ENCODE results near the gene OTOG.

OTOG gene

GRCh38 chr11:17519061-17519885 lies 27.8 kb upstream of the OTOG start:
- Histone ChIP-seq H3K4me3 (ENCODE audit: low read depth in 1 of 2, low read length in 2 of 2) (no peak overlapping the region), H3K9me3 (ENCODE audit: control insufficient read depth in 1 of 2, low read length in 2 of 2) (no peaks in the 10 kb centered on the region), H3K36me3 (ENCODE audit: control insufficient read depth in 1 of 2, insufficient read depth in 2 of 2, low read length in 2 of 2) (peaks cover 0 to 6% of the 10 kb centered on the region in 2 donors), H3K27me3 (ENCODE audit: low read depth, low read length) (no peaks in the 10 kb centered on the region), H3K4me1 (ENCODE audit: control insufficient read depth in 1 of 2, insufficient read depth in 2 of 2, low read length in 2 of 2) (no peaks in the 10 kb centered on the region), H3K27ac (ENCODE audit: low read length) (no peak overlapping the region)

- H3K9me3 ChIP-seq (ENCODE audit: control insufficient read depth in 1 of 2, low read length in 2 of 2), result no peaks in the 10 kb centered on the region
- no peak overlapping the region for H3K4me3 ChIP-seq (ENCODE audit: low read depth in 1 of 2, low read length in 2 of 2)
- H3K36me3 ChIP-seq (ENCODE audit: control insufficient read depth in 1 of 2, insufficient read depth in 2 of 2, low read length in 2 of 2), result peaks cover 0 to 6% of the 10 kb centered on the region in 2 donors
- no peaks in the 10 kb centered on the region for H3K4me1 ChIP-seq (ENCODE audit: control insufficient read depth in 1 of 2, insufficient read depth in 2 of 2, low read length in 2 of 2)
- H3K27ac ChIP-seq (ENCODE audit: low read length), result no peak overlapping the region
- H3K27me3 ChIP-seq (ENCODE audit: low read depth, low read length), result no peaks in the 10 kb centered on the region
Observed at GRCh38 chr11:17521106-17521900, 25.8 kb upstream of the OTOG start.

GRCh38 chr11:17522655-17523054 lies 24.4 kb upstream of the OTOG start:
- H3K9me3 ChIP-seq (ENCODE audit: control insufficient read depth in 1 of 2, low read length in 2 of 2), result no peaks in the 10 kb centered on the region
- H3K4me3 ChIP-seq (ENCODE audit: low read depth in 1 of 2, low read length in 2 of 2), result no peak overlapping the region
- no peak overlapping the region for H3K27ac ChIP-seq (ENCODE audit: low read length)
- H3K27me3 ChIP-seq (ENCODE audit: low read depth, low read length), result no peaks in the 10 kb centered on the region
- H3K36me3 ChIP-seq (ENCODE audit: control insufficient read depth in 1 of 2, insufficient read depth in 2 of 2, low read length in 2 of 2), result peaks cover 0 to 6% of the 10 kb centered on the region in 2 donors
- no peaks in the 10 kb centered on the region for H3K4me1 ChIP-seq (ENCODE audit: control insufficient read depth in 1 of 2, insufficient read depth in 2 of 2, low read length in 2 of 2)

- H3K36me3 ChIP-seq (ENCODE audit: control insufficient read depth in 1 of 2, insufficient read depth in 2 of 2, low read length in 2 of 2), result peaks cover 0 to 6% of the 10 kb centered on the region in 2 donors
- no peaks in the 10 kb centered on the region for H3K27me3 ChIP-seq (ENCODE audit: low read depth, low read length)
- no peaks in the 10 kb centered on the region for H3K9me3 ChIP-seq (ENCODE audit: control insufficient read depth in 1 of 2, low read length in 2 of 2)
- H3K4me3 ChIP-seq (ENCODE audit: low read depth in 1 of 2, low read length in 2 of 2), result no peak overlapping the region
- H3K27ac ChIP-seq (ENCODE audit: low read length), result no peak overlapping the region
- H3K4me1 ChIP-seq (ENCODE audit: control insufficient read depth in 1 of 2, insufficient read depth in 2 of 2, low read length in 2 of 2), result no peaks in the 10 kb centered on the region
Observed at GRCh38 chr11:17524221-17524620, 22.8 kb upstream of the OTOG start.

GRCh38 chr11:17525570-17525969 lies 21.5 kb upstream of the OTOG start:
- Histone ChIP-seq H3K36me3 (ENCODE audit: control insufficient read depth in 1 of 2, insufficient read depth in 2 of 2, low read length in 2 of 2) (peaks cover 0 to 6% of the 10 kb centered on the region in 2 donors), H3K27me3 (ENCODE audit: low read depth, low read length) (no peaks in the 10 kb centered on the region), H3K4me3 (ENCODE audit: low read depth in 1 of 2, low read length in 2 of 2) (no peak overlapping the region), H3K4me1 (ENCODE audit: control insufficient read depth in 1 of 2, insufficient read depth in 2 of 2, low read length in 2 of 2) (no peaks in the 10 kb centered on the region), H3K27ac (ENCODE audit: low read length) (no peak overlapping the region), H3K9me3 (ENCODE audit: control insufficient read depth in 1 of 2, low read length in 2 of 2) (no peaks in the 10 kb centered on the region)

GRCh38 chr11:17526326-17526725 lies 20.7 kb upstream of the OTOG start:
- Histone ChIP-seq H3K27ac (ENCODE audit: low read length) (no peak overlapping the region), H3K36me3 (ENCODE audit: control insufficient read depth in 1 of 2, insufficient read depth in 2 of 2, low read length in 2 of 2) (no peaks in the 10 kb centered on the region), H3K4me1 (ENCODE audit: control insufficient read depth in 1 of 2, insufficient read depth in 2 of 2, low read length in 2 of 2) (no peaks in the 10 kb centered on the region), H3K4me3 (ENCODE audit: low read depth in 1 of 2, low read length in 2 of 2) (no peak overlapping the region), H3K27me3 (ENCODE audit: low read depth, low read length) (no peaks in the 10 kb centered on the region), H3K9me3 (ENCODE audit: control insufficient read depth in 1 of 2, low read length in 2 of 2) (no peaks in the 10 kb centered on the region)

GRCh38 chr11:17526931-17527627 lies 20.0 kb upstream of the OTOG start:
- Histone ChIP-seq H3K36me3 (ENCODE audit: control insufficient read depth in 1 of 2, insufficient read depth in 2 of 2, low read length in 2 of 2) (no peaks in the 10 kb centered on the region), H3K4me1 (ENCODE audit: control insufficient read depth in 1 of 2, insufficient read depth in 2 of 2, low read length in 2 of 2) (no peaks in the 10 kb centered on the region), H3K27me3 (ENCODE audit: low read depth, low read length) (no peaks in the 10 kb centered on the region), H3K27ac (ENCODE audit: low read length) (no peak overlapping the region), H3K9me3 (ENCODE audit: control insufficient read depth in 1 of 2, low read length in 2 of 2) (no peaks in the 10 kb centered on the region), H3K4me3 (ENCODE audit: low read depth in 1 of 2, low read length in 2 of 2) (no peak overlapping the region)

- Histone ChIP-seq H3K27ac (ENCODE audit: low read length) (no peak overlapping the region), H3K4me1 (ENCODE audit: control insufficient read depth in 1 of 2, insufficient read depth in 2 of 2, low read length in 2 of 2) (no peaks in the 10 kb centered on the region), H3K27me3 (ENCODE audit: low read depth, low read length) (no peaks in the 10 kb centered on the region), H3K36me3 (ENCODE audit: control insufficient read depth in 1 of 2, insufficient read depth in 2 of 2, low read length in 2 of 2) (no peaks in the 10 kb centered on the region), H3K4me3 (ENCODE audit: low read depth in 1 of 2, low read length in 2 of 2) (no peak overlapping the region), H3K9me3 (ENCODE audit: control insufficient read depth in 1 of 2, low read length in 2 of 2) (no peaks in the 10 kb centered on the region)
Observed at GRCh38 chr11:17527628-17527995, 19.4 kb upstream of the OTOG start.

GRCh38 chr11:17528181-17528691 lies 18.8 kb upstream of the OTOG start:
- Histone ChIP-seq H3K36me3 (ENCODE audit: control insufficient read depth in 1 of 2, insufficient read depth in 2 of 2, low read length in 2 of 2) (no peaks in the 10 kb centered on the region), H3K4me3 (ENCODE audit: low read depth in 1 of 2, low read length in 2 of 2) (no peak overlapping the region), H3K9me3 (ENCODE audit: control insufficient read depth in 1 of 2, low read length in 2 of 2) (no peaks in the 10 kb centered on the region), H3K4me1 (ENCODE audit: control insufficient read depth in 1 of 2, insufficient read depth in 2 of 2, low read length in 2 of 2) (no peaks in the 10 kb centered on the region), H3K27ac (ENCODE audit: low read length) (no peak overlapping the region), H3K27me3 (ENCODE audit: low read depth, low read length) (no peaks in the 10 kb centered on the region)

GRCh38 chr11:17528906-17529843 lies 17.9 kb upstream of the OTOG start:
- H3K9me3 ChIP-seq (ENCODE audit: control insufficient read depth in 1 of 2, low read length in 2 of 2), result no peaks in the 10 kb centered on the region
- no peaks in the 10 kb centered on the region for H3K4me1 ChIP-seq (ENCODE audit: control insufficient read depth in 1 of 2, insufficient read depth in 2 of 2, low read length in 2 of 2)
- no peak overlapping the region for H3K27ac ChIP-seq (ENCODE audit: low read length)
- H3K4me3 ChIP-seq (ENCODE audit: low read depth in 1 of 2, low read length in 2 of 2), result no peak overlapping the region
- H3K27me3 ChIP-seq (ENCODE audit: low read depth, low read length), result no peaks in the 10 kb centered on the region
- H3K36me3 ChIP-seq (ENCODE audit: control insufficient read depth in 1 of 2, insufficient read depth in 2 of 2, low read length in 2 of 2), result no peaks in the 10 kb centered on the region

All from muscle layer of duodenum (tissue), 2 donors.